NCI-H2107 (cell line): Measurements from ENCODE around the gene C1orf105.

ENCODE experiments used
- DNase-seq: peaks from one replicate; lab custom pipeline; 2025; lab: John Stamatoyannopoulos, UW

The C1orf105 gene

DNA sequence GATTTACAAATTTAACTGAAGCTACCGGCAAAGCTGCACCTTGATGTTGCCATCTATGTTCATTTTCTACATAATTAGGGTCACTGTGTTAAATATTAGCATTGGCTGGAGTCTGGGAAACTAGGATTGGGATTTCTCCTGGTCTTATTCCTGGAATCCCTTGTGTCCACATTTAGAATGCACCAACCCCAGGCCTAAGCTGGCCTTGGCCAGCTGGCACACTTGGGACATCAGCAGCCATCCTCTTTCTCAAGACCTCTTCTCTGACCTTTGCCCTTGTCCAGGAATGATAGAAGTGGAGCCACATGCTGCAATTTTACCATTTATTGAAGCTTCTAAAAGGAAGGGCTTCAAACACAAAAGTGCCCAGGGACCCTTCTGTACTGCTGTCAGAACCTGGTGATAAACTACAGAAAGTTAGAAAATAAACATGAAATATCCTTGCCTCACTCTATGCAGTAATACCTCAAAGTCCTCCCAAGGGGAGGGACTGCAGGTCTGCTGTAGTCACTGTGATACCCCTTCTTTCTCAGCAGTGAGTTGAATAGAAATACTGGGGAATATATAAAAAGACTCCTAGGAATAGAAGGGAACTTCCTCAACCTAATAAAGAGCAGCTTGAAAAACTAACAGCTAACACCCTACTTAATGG, 37.1 kb downstream of the C1orf105 start:
- no peak for DNase-seq

DNA sequence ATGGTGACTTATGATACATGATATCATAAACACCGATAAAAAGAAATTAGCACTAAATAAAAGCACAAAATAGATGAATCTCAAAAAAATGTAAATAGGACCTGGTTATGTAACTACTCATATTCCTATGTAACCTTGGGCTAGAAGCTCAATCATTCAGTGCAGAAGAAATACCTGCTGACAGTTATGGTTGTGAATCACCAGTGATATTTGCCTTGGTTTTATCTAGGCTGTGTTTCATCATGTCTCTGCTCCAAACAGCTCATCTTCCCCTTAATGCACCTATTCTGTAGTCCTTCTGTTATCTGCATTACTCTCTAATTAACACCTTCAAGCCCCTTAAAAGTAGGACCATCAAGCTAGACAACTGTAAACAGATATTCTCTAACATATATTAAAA, 39.7 kb downstream of the C1orf105 start:
- DNase-seq, result no peak

DNA sequence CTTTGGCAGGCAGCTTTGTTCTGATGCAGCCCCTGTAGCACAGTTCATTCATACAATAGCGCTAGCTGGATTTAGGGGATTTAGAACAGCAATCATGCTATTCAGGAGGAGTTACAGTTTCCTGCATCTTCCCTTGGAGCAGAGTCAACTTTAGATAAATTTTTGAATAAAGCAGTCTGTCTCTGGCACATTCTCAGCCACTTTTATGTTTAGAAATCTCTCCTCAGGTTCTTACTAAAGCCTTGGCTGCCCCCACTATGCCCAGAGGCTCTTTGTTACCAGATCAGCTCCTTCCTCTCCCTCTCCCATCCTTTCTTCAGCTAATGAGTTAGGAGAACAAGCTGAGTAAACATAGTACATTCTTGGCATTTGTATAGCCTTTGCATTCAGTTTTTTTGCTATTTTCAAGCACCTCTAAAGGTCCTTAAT, 40.4 kb downstream of the C1orf105 start:
- DNase-seq, result no peak

DNA sequence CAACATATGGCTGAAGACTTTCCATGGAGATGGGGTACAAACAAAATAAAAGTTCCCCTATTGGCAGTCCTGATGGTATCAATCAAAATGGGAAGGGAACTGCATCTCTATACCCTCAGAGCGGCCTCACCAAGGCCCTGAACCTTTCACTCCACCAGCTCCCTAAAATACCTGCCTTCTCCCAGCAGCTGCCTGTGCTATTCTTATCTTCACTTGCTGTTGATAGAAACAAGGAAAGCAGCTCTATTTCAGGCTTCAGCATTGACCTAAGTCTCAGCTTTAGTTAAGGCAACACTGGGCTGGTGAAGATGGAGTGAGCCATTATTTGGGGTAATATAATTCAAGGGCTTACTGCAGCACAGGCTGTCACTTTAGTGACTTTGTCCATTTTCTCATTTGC, 45.1 kb downstream of the C1orf105 start:
- no peak for DNase-seq

DNA sequence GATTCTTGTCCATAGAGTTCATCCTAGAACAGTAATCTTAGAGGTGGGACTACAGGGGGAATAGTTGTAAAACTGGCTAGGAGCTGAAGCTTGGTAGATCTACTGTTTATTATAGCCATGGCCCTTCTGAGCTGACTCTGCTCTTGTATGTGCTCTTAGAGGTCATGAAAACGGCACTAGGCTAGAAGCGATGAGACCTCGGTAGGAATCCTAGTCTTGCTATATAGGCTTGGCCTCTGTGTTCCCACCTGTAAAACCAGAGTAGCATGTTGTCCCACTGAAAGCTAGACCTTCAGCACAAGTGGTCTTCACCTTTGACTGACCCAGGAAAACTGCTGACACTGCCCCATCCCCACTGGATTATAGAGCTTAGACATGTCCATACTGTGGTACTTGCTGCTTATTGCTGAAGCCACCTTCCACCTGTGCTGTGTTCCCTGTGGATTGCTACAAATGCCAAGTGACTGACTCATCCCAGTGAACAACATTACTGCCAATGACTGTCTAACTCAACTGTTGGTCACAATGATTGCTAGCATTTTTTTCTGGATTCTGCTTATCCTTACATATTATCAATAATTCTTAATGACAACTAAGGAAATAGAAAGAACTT, 46.4 kb downstream of the C1orf105 start:
- no peak for DNase-seq

DNA sequence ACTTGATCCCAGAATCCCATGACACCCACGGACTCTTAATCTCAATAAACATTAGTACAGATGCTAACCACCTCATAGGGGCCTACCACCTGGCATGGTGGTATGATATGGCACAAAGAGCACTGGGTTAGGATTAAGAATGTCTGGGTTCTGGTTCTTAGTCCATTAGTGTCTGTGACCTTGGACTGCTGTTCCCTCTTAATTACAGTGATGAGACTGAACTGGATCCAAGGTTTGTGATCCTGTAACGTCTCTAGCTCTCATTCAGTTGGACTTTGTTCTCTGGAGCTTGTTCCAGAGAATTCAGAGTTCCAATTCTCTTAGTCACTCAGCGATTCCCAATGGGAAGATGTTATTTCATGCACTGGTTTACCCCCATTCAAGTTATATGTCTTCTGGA, 47.0 kb downstream of the C1orf105 start:
- no peak for DNase-seq

DNA sequence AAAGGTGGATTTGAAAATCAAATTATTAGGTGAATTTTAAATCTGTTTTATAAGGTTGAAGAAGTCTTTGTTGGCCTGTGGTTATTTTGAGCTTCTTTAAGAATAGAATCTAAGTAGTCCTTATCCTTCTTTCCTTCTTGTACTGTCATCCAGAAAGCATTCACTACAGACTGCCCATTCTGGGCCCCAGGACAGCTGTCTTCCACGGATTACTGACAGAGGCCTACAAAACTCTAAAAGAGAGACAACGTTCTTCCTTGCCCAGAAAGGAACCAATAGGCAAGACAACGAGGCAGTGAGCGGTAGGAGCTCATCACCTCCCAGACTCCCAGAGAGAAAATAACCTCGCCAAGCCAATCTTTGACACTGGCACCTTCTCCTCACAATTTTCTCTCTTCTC, 47.8 kb downstream of the C1orf105 start:
- DNase-seq, result no peak

DNA sequence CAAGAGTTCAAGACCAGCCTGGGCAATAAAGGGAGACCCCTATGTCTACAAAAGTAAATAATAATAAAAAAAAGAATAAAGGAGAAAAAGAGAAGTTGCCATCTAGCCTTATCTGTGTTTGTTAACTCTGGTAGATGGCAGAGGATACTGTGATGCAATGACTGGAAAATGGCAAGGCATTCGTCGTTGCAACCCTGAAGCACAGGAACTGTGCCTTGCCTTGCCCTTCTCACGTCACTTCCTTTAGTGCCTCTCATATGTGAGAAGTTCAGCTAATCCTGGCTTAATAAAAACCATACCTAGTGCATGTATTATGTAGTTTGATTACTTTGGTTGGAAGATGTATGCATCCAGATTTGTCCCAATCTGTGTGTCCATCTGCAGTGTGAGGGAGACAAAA, 49.2 kb downstream of the C1orf105 start:
- DNase-seq, result no peak

DNA sequence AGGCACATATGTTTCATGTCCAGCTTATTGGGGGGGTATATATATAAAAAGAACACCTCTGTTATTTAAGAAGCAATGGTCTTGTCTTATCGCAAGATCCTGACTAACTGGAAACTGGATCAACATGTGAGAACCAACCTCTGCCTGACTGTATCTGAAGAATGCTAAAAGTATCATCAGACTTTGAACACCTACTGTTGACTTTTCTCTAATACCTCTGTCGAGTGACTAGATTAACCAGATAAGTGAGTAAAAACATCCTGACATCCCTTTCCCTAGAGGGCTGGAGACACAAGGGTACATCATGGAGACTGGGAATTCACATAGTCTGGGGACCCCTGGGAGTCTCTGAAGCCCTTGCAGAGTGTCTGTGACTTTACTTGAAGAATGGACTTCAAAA, 49.7 kb downstream of the C1orf105 start:
- DNase-seq, result no peak

DNA sequence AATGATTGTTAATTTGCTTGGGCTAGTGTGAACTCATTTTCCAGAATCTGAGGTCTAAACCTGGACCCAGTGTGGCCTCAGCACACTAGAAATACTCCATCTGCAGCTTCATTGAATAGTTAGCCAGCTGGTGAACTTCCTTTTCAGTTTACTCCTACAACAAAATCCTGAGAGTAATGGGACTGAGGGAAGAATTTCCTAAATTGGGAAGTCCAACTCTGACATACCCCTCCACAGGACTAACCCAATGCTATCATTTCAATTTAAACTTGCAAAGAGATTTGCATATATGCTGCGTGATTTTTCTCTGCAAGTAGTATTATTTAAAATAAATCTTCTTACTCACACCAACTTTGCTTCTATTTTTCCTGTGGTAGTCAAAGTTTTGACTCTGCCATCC, 51.2 kb downstream of the C1orf105 start:
- no peak for DNase-seq

DNA sequence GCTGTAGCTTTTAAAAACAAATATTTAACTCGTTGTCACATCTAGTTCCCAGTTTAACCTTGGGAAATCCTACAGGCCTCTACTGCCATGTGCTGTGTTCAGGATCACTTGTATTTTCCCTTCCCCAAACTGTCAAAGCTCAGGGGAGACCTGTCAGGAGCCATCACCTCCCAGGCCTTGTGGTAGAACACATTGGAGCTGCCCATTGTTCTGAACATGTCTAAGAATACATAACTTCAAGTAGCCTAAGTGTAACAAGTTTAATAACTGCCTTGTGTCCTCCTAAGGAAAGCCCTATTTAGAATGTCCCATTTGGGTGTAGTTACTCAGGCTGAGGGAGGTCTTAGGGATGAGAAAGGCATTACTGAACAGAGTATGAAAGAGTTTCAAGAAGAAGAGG, 52.0 kb downstream of the C1orf105 start:
- no peak for DNase-seq

DNA sequence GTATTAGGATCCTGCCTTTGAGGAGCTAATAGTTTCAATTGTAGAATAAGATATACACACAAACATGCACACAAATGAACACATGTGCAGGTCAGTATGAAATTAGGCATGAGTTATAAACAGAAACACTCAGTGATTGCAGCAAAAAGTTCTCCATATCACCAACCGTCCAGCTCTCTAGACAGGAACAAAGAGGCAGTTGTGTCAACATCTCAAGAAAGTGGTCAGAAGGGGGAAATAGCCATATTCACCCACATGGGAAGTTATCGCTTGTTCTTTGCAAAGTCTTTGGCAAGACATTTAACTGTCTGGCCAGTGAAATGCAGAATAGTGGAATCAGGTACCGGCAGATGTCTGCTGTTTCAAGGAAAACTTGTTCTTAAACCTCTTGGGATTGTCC, 52.8 kb downstream of the C1orf105 start:
- DNase-seq, result no peak

DNA sequence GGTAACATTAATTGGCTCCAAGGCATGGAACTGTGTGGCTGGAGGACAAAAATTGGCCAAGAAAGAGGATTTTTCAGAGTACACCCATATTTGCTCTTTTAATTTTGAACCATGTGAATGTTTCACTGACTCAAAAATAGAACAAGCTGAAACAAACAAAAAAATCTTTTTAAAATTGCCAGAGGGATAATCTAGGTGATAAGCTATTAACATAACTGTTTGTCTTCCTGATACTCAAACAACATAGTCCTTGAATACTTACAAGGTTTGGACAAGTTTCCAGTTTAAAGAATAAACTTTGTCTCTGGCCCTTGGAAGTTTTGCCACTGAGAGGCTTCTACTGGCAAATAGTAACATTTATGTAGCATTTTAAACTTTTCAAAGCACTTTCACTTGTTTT, 53.4 kb downstream of the C1orf105 start:
- no peak for DNase-seq

DNA sequence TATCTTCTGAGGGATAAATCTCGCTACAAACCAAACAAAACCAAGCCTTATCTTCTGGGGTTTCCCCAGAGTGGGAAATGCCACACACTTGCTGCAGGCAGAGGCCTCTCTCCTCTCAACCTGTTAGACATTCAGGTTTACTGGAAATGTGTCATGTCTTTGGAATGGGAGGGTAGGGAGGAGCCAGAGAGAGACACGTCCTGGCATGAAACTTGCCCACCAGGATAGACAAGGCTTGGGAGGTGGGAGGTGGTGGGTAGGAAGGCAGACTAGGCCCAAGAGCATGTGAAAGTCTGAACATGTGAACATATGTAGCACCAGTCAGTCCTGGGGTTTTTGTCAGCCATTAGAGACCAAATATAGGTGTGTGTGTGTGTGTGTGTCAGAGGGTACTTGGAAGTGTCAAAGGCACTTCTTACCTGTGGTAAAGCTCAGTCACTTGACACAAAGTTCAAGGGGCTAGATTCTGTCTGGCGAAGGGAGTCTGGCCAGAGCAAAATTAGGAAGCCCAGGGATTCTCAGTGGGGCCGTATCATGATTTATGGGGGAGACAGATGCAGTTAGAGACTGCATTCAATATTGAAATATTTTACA, 55.8 kb downstream of the C1orf105 start:
- DNase-seq, result no peak

DNA sequence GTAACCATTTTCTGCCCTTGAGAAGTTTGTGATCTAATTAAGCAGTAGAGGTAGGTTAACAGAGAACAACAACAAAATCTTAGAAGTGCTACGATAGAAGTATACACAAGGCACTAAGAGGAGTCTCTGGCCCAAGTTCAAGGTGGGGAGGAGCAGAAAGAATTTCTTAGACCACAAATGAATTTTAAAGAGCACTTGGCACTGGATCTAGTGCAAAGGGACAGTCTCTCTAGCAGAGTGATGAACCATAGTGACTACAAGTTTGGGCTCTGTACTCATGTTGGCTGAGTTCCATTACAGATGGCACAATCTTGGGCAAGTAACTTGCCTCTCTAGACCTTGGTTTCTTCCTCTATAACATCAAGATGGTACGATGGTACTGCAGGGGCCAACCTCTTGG, 56.7 kb downstream of the C1orf105 start:
- DNase-seq, result no peak

DNA sequence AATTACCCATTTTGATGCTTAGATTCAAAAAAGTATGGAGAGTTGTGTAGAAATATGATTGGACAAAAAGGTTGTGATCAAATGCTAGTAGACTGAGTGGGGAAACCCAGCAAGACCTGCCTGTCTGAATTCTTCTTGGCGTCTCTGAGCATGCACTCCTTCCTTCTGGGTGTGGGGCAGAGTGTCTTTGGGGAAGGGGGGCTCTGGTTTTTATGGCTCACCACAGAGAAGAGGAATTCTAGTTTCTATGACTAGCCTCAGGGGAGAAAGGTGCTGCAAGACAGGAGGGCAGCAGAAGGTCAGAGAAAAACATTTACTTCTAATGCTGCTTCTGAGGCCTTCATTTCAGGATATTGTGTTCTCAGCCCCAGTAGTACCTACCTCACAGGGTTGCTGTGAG, 57.3 kb downstream of the C1orf105 start:
- no peak for DNase-seq

DNA sequence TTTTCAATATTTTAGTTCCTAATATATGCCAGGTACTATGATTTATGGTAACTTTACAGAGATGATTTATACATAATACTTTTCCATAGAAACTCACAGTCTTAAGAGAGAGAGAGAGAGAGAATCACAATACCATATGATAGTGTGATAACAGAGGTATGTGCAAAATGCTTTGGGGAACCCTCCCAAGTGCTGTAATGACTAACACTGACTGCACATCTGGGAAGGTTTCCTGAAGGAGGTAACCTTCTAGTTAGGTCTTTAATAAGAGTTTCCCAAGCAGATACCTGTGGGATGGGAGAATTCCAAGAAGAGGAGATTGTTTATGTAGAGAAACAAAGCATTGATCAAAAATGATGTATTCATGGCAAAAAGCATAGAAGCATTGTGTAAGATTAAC, 58.0 kb downstream of the C1orf105 start:
- no peak for DNase-seq

DNA sequence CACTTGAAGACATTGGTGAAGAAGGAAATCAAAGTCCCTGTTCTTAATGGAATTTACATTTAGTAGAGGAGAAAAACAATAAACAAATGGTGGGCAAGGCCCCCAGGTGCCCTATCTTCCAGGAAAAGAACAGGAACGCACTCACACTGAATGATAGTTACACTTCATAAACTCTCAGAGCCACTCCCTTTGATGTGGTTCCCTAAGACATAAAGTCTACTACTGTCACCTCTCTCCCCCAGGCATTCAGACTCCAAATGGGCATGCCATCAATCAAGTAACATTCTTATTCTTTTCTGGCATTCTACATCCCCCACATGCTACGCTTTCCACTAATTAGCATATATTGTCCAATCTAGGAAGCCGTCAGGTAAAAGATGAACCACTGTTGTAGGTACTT, 59.9 kb downstream of the C1orf105 start:
- no peak for DNase-seq

DNA sequence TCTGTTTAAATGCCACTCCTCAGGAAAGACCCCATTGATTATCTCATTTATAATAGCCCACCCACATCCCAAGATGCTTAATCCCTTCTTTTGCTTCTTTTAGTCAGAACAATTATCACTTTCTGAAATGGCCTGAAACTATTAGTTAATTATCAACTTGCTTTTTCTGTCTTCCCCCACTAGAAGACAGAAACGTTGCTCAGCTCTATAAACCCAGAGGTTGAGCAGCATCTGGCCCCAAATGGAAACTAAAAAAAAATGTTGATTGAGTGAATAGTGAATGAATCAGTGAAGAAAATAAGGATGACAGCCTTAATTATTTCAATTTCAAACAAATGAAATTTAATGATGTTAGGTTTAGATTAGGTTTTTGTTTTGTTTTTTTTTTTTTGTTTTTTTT, 61.6 kb downstream of the C1orf105 start:
- DNase-seq, result no peak

DNA sequence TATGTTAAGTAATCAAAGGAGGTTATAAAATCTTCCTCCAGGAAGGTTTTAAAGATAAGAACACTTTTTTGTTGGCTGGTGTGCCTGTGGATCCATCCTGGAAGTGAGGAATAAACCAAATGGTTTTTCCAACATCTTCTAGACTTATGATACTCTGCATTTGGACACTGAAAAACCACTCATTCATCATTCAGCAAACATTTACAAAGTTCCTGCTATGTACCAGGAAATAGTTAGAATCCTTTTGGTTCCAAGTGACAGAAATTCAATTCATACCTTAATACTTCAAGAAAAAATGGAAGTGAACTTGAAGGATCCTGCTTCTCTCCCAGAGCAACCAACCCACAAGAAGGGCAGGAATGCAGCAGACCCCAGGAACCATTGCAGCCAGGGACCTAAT, 63.0 kb downstream of the C1orf105 start:
- no peak for DNase-seq

DNA sequence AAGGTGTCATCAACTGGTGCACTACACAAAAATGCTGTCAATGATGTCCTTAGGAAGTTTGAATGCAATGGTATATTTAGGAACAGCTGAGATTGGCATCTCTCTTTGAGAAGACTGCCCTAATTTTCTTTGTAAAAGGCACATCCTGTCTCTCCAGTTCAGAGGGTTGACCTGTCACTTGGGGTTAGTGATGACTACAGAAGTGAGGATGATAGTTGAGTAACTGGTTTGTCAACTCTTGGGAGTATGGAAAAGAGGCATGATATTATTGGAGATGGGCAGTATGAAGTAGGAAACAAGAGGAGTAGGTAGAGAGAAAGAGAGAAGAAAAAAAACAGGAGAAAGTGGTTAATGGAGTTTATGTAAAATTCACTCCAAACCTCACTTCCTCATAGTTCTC, 63.8 kb downstream of the C1orf105 start:
- DNase-seq, result no peak

DNA sequence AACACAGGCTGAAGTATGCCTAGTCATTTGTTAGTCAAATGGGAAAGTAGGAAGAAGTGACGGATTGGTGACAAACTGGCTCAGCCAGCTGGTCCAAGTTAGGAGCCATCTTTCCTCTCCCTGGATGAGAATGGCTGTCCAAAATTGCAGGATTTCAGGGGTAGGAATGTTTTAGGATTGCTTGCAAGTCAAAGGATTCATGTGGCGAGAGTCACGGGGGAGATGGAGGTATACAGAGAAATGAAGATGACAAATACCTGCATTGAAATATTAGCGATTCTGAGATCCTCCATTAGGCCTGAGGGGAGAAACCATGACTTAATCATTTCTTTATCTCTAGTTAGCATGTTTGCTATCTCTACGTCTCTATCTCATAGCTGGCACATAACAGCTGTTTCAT, 65.1 kb downstream of the C1orf105 start:
- no peak for DNase-seq

DNA sequence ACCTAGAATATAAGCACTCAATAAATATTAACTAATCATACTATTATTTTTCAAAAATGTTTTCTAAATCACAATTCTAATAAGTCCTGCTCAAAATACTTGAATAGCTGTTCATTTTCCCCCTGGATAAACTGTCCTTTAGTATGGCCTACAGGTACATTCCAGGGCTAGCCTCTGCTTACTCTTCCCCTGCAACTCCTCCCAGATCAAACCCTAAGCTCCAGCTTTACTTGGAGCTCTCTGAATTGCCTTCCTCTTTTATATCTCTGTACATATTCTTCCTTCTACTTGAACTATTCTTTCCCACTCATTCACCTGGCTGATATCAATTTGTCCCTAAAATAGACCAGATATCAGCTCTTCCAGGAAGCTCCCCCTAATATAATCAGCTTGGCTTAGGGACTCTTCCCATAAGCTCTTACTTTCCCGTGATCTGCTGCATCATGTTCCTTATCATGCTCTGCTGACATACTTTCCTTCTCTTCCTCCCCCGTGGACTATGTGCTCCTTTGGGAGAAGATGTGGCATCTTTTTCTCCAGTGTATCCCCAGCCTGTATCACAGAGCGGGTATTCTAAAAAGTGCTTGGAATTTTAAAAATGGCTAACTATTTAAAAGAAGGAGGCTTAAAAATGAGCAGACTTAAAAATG, 66.4 kb downstream of the C1orf105 start:
- DNase-seq, result no peak
